Measurements from ENCODE around the gene TANGO6.

The TANGO6 gene

GRCh38 chr16:68915589-68915988, 72.3 kb downstream of the TANGO6 start:
- DNase-seq: no peak

GRCh38 chr16:68917541-68917940, 74.2 kb downstream of the TANGO6 start:
- DNase-seq: no peak

DNA sequence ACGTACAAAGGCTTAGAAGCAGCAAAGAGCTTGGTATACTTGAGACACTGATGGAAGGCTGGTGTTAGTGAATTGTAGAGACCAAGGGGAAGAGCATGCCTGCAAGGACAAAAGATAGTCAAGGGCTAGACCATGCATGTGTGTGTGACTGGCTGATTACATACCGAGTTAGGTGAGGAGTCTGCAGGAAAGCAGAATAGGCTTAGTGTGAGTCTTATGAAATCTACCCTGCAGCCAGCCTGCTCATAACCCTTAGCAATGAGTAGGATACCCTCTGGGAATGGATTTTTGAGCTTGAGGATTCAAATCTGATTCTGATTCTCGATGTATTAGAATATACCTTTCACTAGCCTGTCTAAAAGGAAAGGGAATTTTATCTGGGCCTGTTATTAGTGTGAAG, 77.0 kb downstream of the TANGO6 start:
- DNase-seq: no peak

DNA sequence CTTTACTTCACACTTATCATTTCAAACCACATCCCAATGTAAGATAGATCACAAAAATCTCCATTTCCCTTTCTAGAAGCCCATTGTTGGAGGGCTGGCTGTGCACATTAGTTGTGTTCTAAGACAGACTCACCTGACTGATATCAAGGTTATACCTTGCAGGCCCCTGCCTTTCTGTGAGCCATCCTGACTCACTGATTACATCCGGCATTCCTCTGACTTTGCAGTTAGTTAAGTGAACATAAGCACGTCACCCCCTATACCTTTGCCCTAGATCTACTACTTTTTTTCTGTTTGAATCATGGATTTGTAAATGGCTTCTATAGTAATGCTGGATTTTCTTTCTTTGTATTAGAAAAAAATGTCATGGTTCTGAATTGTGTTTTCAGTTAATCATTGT, 78.3 kb downstream of the TANGO6 start:
- DNase-seq: no peak

DNA sequence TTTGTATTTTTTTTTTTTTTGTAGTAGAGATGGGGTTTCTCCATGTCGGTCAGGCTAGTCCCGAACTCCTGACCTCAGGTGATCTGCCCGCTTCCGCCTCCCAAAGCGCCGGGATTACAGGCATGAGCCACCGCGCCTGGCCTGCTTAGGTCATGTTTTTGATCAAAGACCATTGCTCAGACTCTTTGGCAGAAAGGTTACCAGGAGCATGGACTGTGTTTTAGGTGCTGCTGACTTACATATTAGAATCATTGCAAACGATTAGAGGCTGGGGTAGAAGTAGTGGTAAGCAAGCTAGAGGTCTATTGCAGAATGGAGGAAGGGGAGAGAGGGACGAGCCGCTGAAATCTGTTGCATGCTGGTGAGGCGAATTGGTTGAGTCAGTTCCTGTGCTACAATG, 79.8 kb downstream of the TANGO6 start:
- DNase-seq: no peak

GRCh38 chr16:68927018-68927417, 83.7 kb downstream of the TANGO6 start:
- no peak for DNase-seq

DNA sequence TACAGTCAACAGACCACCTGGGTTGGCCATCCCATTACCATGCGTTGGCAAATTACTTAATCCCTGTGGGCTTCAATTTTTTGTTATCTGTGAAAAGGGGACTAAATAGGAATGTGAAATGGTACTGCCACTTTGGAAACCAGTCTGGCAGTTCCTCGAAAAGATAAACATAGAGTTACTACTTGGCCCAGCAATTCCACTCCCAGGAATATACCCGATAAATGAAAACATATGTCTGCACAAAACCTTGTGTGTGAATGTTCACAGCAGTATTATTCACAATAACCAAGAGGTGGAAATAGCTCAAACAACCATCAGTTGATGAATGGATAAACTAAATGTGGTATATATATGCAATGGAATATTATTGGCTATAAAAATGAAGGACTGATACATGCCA, 87.9 kb downstream of the TANGO6 start:
- DNase-seq: no peak

- no peak for DNase-seq
These were observed 91.1 kb downstream of the TANGO6 start for GRCh38 chr16:68934402-68934801.

- DNase-seq: no peak
These were observed 91.7 kb downstream of the TANGO6 start for GRCh38 chr16:68935008-68935407.

GRCh38 chr16:68936736-68937631, 93.7 kb downstream of the TANGO6 start:
- no peak for DNase-seq

GRCh38 chr16:68939692-68940320, 96.5 kb downstream of the TANGO6 start:
- DNase-seq: no peak

DNA sequence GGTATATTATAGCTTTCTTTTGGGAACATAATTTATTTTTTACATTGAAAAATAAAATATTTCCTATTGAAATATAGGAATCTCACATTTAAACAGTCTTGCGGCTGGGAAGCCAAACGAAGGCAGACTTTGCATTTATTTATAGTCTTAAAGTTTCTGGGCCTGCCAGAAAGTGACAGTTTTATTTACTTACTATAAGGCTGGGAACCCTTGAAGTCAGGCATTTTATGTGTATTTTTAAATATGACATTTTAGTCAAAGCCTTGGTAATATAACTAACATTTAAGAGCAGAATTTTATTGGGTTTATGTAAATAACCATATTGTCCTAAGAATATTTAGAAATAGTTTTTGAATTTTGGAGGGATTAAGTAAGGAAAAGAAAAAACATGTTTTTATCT, 97.5 kb downstream of the TANGO6 start:
- DNase-seq: no peak

DNA sequence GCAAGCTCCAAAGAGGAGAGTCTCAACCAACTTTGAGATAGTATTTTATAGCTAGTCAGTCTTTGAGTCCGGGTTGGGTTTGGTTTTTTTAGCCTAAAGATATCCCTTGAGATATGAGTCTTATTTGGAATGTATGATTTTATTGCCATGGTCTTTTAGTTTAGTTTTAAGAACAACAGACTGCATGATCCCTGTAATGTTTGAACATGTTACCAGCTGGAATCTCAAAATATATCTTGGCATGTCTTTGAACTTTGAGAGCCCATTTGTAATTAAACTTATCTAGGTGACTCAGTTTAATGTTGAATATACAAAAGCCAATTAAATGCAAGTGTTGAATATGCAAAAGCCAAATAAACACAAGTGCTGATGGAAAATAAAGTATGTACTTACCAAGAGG, 100.6 kb downstream of the TANGO6 start:
- DNase-seq: no peak

DNA sequence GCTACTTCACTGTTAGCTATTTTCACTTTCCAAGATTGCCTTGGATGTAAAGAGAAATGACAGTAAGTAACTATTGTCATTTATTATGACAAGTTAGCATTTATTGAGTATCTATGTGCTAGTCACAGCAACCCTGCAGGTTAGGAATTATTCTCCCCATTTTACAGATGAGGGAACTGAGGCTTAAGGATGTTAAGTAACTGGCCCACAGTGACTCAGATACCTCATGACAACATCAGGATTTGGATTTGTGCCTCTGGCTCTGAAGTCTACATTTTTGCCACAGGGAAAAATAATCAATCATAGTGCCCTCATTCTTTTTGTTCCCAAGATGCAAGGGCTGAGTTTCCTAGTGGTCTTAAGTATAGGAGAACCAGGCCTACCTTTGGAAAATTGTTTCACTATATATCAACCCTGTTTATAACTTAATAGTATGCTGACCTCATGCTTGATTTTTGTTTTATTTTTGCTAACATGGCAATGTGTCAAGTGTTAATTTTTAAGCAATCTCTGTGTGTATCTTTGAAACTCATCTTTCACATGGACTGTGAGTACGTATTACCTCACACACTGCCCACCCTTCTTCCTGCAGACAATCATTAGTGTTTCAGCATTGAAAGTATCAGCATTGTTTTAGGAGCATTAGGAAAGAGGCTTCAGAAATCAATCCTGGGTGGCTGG, 105.0 kb downstream of the TANGO6 start:
- no peak for DNase-seq

GRCh38 chr16:68951991-68952877, 108.9 kb downstream of the TANGO6 start:
- no peak for DNase-seq

DNA sequence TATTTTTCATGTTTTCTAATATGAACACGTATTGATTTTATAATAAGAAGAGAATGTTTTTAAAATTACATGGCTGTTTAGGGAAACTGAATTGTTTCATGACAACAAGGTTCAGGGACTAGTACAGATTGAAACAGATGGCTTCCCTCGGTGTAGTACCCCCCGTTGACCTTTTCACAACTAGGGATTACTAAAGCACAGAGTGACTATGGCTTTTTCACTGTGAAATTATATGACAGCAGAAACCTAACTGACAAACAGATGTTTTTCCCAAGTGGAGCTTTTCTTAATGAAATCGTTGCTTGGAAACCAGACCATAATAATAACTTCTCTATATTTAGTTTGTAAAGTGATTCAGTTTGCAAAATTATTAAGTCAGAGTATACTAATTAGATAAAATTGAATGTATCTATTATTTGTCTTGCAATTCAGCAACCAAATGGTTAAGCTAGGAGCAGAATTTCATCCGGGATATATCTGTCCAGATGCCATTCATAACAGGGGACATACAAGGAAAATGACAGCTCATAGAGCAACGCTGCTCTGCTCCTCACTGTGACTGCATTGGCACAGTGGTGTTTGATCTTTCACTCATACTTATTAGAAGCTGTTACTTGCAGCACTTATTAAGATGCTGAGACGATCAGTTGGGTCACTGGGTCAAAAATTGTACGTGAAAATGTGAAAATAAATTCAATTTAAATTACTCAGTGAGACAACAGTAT, 111.7 kb downstream of the TANGO6 start:
- DNase-seq: no peak

DNA sequence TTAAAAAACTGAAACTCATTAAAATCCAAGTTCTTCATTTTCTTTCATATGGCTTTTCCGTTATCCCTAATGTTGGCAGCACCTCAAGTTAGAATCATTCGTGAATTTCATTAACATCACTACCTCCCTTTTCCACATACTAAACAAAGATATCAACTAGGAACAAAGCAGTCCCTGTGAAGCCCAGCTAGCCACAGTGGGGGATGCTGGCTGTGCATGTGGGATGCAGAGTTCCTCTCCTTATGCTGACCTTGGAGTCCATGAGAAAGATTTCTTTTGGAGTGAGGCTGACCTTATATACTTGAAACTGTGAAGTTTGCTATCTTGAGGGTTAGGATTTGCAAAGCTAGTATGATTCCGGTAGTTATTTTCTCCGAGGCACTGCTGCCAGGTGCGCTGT, 117.6 kb downstream of the TANGO6 start:
- DNase-seq: no peak

DNA sequence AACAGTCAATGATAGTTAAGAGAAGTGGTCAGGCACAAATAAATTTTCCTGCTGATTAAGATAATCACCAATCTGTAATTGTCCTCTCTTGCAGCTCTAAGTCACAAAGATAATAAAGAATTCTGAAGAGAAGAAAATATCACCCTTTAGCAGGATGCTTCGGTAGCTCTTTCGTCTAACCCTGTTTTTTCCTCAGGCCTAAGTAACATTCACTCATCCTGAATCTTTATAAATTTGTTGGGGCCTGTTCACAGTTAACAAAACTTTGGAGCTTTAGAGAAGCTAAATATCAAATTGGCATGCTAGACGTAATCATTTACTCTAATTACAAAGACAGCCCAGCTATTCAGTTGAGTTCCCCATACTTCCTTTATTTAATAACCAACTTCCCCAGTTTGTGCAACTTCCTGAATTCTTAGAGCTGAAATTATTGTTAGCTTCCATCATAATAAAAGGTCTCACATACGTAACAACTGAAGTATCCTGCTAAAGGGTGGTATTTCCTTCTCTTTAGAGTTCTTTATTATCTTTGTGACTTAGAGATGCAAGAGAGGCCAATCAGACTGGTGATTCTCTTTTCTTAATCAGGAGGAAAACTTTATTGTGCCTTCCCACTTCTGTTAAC, 118.6 kb downstream of the TANGO6 start:
- DNase-seq: no peak

DNA sequence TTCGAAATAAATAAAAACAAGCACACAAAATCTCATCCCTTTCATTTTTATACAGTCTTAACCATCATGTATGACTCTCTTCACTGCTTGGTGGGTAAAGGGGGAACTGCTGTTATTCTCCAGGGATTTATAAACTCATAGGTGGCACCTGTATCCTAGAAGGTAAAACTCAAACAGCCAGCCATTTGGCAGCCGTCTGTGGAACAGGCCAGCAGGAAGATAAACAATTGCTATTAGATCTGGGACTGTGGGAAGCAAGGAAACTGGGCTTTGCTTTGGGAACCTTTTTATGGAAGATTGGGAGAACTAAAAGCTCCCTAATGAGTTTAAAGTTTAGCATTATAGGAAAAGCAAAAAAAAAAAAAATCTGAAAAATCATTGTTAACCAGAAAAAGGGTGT, 126.0 kb downstream of the TANGO6 start:
- DNase-seq: no peak

DNA sequence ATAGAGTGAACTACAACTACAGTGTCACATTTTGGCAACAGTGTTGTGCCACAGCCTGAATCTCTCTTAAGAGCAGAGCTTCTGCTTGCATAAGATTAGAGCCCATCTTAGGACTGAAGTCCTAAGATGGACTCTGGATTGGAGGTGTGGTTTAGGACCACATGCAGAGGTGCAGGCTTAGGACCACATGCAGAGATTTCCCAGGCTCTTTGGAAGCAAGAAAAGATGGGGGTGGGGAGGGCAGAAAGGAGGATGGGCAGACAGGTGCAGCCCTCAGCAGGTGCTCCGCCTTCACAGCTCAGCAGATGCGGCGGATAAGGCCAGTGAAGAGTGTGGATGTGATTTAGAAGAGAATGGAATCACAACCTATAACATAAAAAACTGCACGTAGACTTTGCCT, 128.7 kb downstream of the TANGO6 start:
- DNase-seq: no peak

DNA sequence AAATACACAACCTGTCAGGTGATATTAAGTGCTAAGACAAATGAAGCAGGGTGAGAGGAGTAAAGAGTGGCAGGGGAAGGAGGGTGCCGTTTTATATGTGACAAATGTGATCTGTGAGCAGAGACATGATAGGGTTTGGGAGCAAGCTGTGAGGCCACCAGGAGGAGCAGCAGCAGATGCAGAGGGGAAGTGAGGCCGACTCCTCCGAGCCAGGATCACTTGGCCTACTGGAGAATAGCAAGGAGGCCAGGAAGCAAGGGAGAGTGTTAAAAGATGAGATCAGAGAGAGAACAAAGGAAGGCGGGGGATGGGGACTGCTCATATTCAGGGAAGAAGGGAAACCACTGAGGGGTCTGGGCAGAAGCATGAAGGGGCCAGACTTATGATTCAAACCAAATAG, 129.4 kb downstream of the TANGO6 start:
- no peak for DNase-seq

DNA sequence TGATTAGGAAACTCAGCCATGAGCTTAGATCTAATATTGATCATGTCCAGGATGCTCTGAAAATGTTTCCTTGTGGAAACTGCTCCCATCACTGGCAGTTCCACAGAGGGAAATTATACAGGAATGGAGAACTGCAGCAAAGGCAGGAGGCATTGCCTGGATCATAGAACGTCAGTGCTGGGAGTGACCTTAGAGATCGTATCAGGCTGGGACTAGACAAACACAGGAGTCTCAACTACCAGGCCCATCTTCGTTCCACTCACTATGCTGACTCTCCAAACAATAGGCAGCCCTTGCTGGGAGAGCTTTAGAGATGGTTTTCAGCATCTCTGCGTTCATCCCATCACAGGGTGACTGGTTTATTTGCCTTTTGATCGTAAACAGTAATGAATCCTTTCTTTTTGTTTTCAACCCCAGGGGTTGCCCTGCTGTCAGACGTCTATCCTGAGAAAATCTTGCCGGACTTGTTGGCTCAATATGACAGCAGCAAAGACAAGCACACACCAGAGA, 130.3 kb downstream of the TANGO6 start:
- no peak for DNase-seq
